AG04450 (cell line): Measurements from ENCODE around the gene ITIH4. TPM values are rescaled to one million over a fixed set of nuclear protein-coding genes. Genes with fewer than 3 reads are reported as not detected.

Source experiments
- CTCF ChIA-PET: fragments of 300-600, 350-600 bp; formaldehyde crosslinking; extraction: SDS; loops from one replicate; lab custom pipeline; 2022; ENCODE audit warnings: antibody characterized with exemption, inconsistent platforms; lab: Charles Lee
- POLR2A ChIA-PET: fragments of 350-600 bp; formaldehyde crosslinking; extraction: SDS; loops from one replicate; lab custom pipeline; 2021; ENCODE audit warnings: antibody characterized with exemption, inconsistent platforms; lab: Yijun Ruan, JAX
- DNase-seq: peaks from one replicate; pipeline ENCODE4 v3.0.0-alpha.2; 2011; ENCODE audit warnings: low read depth, low spot score
- H3K27ac ChIP-seq: one replicate; pipeline ENCODE4 v1.5.1; 2012; ENCODE audit warnings: low read depth, low read length, control low read depth
- H3K27me3 ChIP-seq: one replicate; pipeline ENCODE4 v1.6.0; 2012; ENCODE audit warnings: low read length; ENCODE audit not compliant: control insufficient read depth, insufficient read depth
- H3K4me3 ChIP-seq: 2 replicates; pipeline ENCODE4 v1.5.1; 2011; ENCODE audit warnings: mild to moderate bottlenecking, low read depth, low read length, control low read depth
- H3K9me3 ChIP-seq: 2 replicates; pipeline ENCODE4 v1.5.1; 2012; ENCODE audit warnings: low read length; ENCODE audit not compliant: control insufficient read depth, insufficient read depth
- polyA plus RNA-seq: library from polyadenylated mRNA; depleted of rRNA; stranded (reverse); fragments of >200 nt; gene quantifications from 2 replicates; pipeline ENCODE4 v1.2.3, GENCODE V29; 2011
- TF ChIP-seq, protein P1 (sequence below): IDR thresholded peaks from 2 replicates; pipeline ENCODE4 v1.5.1; 2011; ENCODE audit warnings: low read depth, low read length, control low read depth, inconsistent platforms

The ITIH4 gene
- polyA plus RNA-seq, 1 experiment, result 0.64 TPM

DNA sequence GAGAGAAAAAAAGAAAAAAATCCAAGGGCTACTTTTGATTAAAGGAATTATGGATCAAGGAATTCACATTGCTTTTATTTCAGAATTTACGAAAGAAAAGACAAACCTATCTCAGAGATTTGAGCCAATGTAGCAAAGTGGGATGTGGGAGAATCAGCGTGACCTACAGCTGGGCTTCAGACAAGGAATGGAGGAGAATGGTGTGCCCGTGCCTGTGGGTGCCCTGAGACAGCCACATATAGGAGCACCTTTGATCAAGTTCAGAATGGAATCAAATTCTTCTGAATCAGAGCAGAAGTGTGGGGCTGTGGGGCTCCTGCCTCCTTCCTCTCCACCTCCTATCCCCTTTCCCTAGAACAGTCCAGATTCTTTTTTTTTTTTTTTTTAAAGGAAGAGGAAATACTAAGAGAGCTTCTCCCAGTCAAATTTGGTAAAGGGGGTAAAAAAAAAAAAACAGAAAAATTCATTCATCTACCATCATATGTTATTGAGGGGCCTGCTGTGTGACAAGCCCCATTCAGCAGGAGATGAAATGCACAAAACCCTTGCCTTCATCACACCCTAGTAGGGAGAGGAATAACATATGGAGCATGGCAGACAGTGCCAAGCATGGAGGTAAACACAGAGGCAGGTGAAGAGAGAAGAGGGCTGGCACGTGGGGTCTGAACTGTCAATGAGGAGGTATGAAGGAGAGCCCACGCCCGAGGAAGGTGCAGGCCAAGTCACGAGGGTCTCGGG is 29.4 kb upstream of the ITIH4 start:
- H3K27ac ChIP-seq, result no peak overlapping the region
- H3K4me3 ChIP-seq, result no peak overlapping the region
- DNase-seq, result no peak
- TF ChIP-seq, protein P1, sequence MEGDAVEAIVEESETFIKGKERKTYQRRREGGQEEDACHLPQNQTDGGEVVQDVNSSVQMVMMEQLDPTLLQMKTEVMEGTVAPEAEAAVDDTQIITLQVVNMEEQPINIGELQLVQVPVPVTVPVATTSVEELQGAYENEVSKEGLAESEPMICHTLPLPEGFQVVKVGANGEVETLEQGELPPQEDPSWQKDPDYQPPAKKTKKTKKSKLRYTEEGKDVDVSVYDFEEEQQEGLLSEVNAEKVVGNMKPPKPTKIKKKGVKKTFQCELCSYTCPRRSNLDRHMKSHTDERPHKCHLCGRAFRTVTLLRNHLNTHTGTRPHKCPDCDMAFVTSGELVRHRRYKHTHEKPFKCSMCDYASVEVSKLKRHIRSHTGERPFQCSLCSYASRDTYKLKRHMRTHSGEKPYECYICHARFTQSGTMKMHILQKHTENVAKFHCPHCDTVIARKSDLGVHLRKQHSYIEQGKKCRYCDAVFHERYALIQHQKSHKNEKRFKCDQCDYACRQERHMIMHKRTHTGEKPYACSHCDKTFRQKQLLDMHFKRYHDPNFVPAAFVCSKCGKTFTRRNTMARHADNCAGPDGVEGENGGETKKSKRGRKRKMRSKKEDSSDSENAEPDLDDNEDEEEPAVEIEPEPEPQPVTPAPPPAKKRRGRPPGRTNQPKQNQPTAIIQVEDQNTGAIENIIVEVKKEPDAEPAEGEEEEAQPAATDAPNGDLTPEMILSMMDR, result no peak
- no peaks in the 10 kb centered on the region for H3K9me3 ChIP-seq
- CTCF ChIA-PET, result interaction anchor here (0.6 kb wide), 1 partner anchor 234 kb away, joined by 6 read pairs; no protein-coding TSS in a partner anchor
- H3K27me3 ChIP-seq, result no peaks in the 10 kb centered on the region
- POLR2A ChIA-PET, result no interaction called here

- ChIA-PET POLR2A (no interaction called here), CTCF (no interaction called here)
- TF ChIP-seq, protein P1, result no peak
- no peaks in the 10 kb centered on the region for H3K27me3 ChIP-seq
- H3K4me3 ChIP-seq, result no peak overlapping the region
- no peak for DNase-seq
- H3K9me3 ChIP-seq, result no peaks in the 10 kb centered on the region
- no peak overlapping the region for H3K27ac ChIP-seq
Observed at GRCh38 chr3:52857864-52858263, 27.4 kb upstream of the ITIH4 start.

- ChIA-PET CTCF (no interaction called here), POLR2A (no interaction called here)
- no peaks in the 10 kb centered on the region for H3K27me3 ChIP-seq
- TF ChIP-seq, protein P1, result no peak
- H3K4me3 ChIP-seq, result no peak overlapping the region
- no peak for DNase-seq
- no peaks in the 10 kb centered on the region for H3K9me3 ChIP-seq
- H3K27ac ChIP-seq, result no peak overlapping the region
Observed at GRCh38 chr3:52857133-52857532, 26.7 kb upstream of the ITIH4 start.

- H3K4me3 ChIP-seq, result no peak overlapping the region
- no peaks in the 10 kb centered on the region for H3K9me3 ChIP-seq
- no peak overlapping the region for H3K27ac ChIP-seq
- DNase-seq, result no peak
- TF ChIP-seq, protein P1, result no peak
- no peaks in the 10 kb centered on the region for H3K27me3 ChIP-seq
- ChIA-PET POLR2A (no interaction called here), CTCF (no interaction called here)
Observed at GRCh38 chr3:52856666-52857065, 26.2 kb upstream of the ITIH4 start.

DNA sequence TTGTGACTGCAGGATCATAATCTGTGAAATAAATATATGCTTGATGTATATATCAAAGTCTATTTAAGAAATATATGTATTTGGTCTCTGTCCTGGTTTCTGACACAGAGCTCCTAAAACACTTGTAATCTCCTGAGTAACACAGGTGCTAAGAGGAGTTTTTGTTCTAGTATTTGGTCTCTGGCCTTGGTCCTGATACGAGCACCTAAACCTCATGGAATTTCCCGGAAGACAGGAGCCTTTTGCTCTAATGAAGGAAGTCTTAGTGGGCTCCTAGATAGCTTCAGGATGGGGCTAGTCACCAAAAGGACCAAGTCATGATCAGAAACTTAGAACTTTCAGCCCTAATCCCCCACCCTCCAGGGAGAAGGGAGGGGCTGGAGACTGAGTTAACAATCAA is 23.5 kb upstream of the ITIH4 start:
- DNase-seq, result no peak
- ChIA-PET CTCF (interaction anchor here (3.3 kb wide), 1 partner anchor 81 kb away, joined by 21 read pairs; no protein-coding TSS in a partner anchor), POLR2A (no interaction called here)
- TF ChIP-seq, protein P1, result no peak
- H3K9me3 ChIP-seq, result no peaks in the 10 kb centered on the region
- H3K27ac ChIP-seq, result peak overlapping the region; percentile 12
- H3K4me3 ChIP-seq, result no peak overlapping the region
- H3K27me3 ChIP-seq, result no peaks in the 10 kb centered on the region
